WTC11 (cell line): Measurements from ENCODE around the gene INTS4. TPM values are rescaled to one million over a fixed set of nuclear protein-coding genes. Genes with fewer than 3 reads are reported as not detected.
"Not testable (repeated sequence)": the region's sequence is repeated elsewhere in the genome, so short reads cannot be mapped to it uniquely, and the experiment has no call there.

Experiments
- ATAC-seq: fragments of 200-7000 bp; cut with Tn5 transposase; 2 replicates; pipeline ENCODE4 v1.10.0; 2021; ENCODE audit warnings: mild to moderate bottlenecking, moderate library complexity
- CTCF ChIA-PET: fragments of 300-600 bp; sonication (Branson Sonifier 250); formaldehyde crosslinking; loops from one replicate; lab custom pipeline; 2021; ENCODE audit warnings: antibody characterized with exemption; lab: Charles Lee
- POLR2A ChIA-PET: fragments of 350-600 bp; sonication (Branson Sonifier 250); formaldehyde crosslinking; loops from one replicate; lab custom pipeline; 2021; ENCODE audit warnings: antibody characterized with exemption; lab: Charles Lee
- DNase-seq: peaks from one replicate; pipeline ENCODE4 v3.0.0; 2021; ENCODE audit warnings: low spot score
- H3K27ac Mint-ChIP-seq: 2 replicates; pipeline ENCODE4 v1.8.0; 2021; ENCODE audit warnings: mixed read lengths
- H3K27me3 Mint-ChIP-seq: 2 replicates; pipeline ENCODE4 v1.8.0; 2021; ENCODE audit warnings: low read depth, mild to moderate bottlenecking, moderate library complexity, mixed read lengths
- H3K36me3 Mint-ChIP-seq: 2 replicates; pipeline ENCODE4 v1.8.0; 2021; ENCODE audit warnings: mixed read lengths
- H3K4me1 Mint-ChIP-seq: 2 replicates; pipeline ENCODE4 v1.8.0; 2022; ENCODE audit warnings: mixed read lengths
- H3K4me3 Mint-ChIP-seq: 2 replicates; pipeline ENCODE4 v1.8.0; 2021; ENCODE audit warnings: mild to moderate bottlenecking, moderate library complexity, mixed read lengths
- H3K9me3 Mint-ChIP-seq: 2 replicates; pipeline ENCODE4 v1.8.0; 2021; ENCODE audit warnings: mixed read lengths
- ELF4 ChIP-seq: sonication (generic); formaldehyde crosslinking; IDR thresholded peaks from 2 replicates; pipeline ENCODE4 v1.8.1; 2022; ENCODE audit warnings: low read depth, mild to moderate bottlenecking, moderate library complexity, missing genetic modification reagents
- MXD4 ChIP-seq: fragments of 250-450 bp; sonication (Bioruptor Pico); IDR thresholded peaks from 2 replicates; pipeline ENCODE4 v1.8.0; 2021; ENCODE audit warnings: mild to moderate bottlenecking, moderate library complexity, borderline replicate concordance
- NFE2L1 ChIP-seq: sonication (generic); formaldehyde crosslinking; IDR thresholded peaks from 2 replicates; pipeline ENCODE4 v1.8.1; 2023; ENCODE audit warnings: missing genetic modification reagents
- NFYB ChIP-seq: sonication (generic); formaldehyde crosslinking; conservative IDR thresholded peaks from 2 replicates; pipeline ENCODE4 v1.8.0; 2022; ENCODE audit warnings: low read depth, missing genetic modification reagents
- ZNF219 ChIP-seq: sonication (generic); formaldehyde crosslinking; IDR thresholded peaks from 2 replicates; pipeline ENCODE4 v1.8.0; 2023; ENCODE audit warnings: missing genetic modification reagents, mild to moderate bottlenecking, borderline replicate concordance
- total RNA-seq: library from RNA; stranded (reverse); gene quantifications from 3 replicates; pipeline ENCODE4 v1.2.3, GENCODE V29; 2021
- TF ChIP-seq, protein P1 (sequence below): sonication (generic); formaldehyde crosslinking; IDR thresholded peaks from 2 replicates; pipeline ENCODE4 v1.8.1; 2023; ENCODE audit warnings: mild to moderate bottlenecking, missing genetic modification reagents
- TF ChIP-seq, protein P2 (sequence below): sonication (generic); formaldehyde crosslinking; IDR thresholded peaks from 2 replicates; pipeline ENCODE4 v1.8.1; 2023; ENCODE audit warnings: mild to moderate bottlenecking, missing genetic modification reagents, borderline replicate concordance
- TF ChIP-seq, protein P3 (sequence below): sonication (generic); formaldehyde crosslinking; IDR thresholded peaks from 2 replicates; pipeline ENCODE4 v1.8.0; 2022; ENCODE audit warnings: missing genetic modification reagents

INTS4 gene
- total RNA-seq, 1 experiment from 2014 or later: 34.2 TPM

DNA sequence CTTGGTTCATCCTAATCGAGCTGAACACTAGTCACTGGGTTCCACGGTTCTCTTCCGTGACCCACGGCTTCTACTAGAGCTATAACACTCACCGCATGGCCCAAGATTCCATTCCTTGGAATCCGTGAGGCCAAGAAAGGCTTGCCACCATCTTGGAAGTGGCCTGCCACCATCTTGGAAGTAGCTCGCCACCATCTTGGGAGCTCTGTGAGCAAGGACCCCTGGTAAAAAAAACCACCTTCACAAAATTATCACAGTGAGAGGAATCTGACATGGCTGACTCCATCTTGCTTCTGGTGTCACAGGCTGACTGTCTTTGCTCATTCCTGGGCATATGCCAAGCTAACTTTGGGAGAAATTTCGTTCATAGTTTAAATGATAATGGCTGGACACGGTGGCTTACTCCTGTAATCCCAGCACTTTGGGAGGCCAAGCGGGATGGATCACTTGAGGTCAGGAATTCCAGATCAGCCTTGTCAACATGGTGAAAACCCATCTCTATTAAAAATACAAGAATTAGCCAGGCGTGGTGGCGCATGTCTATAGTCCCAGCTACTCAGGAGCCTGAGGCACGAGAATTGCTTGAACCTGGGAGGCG lies 47.5 kb upstream of the INTS4 start:
- TF ChIP-seq NFE2L1 (CRISPR knock-in tag) (no peak), ELF4 (CRISPR knock-in tag) (no peak), NFYB (CRISPR knock-in tag) (no peak)
- TF ChIP-seq, protein P1, sequence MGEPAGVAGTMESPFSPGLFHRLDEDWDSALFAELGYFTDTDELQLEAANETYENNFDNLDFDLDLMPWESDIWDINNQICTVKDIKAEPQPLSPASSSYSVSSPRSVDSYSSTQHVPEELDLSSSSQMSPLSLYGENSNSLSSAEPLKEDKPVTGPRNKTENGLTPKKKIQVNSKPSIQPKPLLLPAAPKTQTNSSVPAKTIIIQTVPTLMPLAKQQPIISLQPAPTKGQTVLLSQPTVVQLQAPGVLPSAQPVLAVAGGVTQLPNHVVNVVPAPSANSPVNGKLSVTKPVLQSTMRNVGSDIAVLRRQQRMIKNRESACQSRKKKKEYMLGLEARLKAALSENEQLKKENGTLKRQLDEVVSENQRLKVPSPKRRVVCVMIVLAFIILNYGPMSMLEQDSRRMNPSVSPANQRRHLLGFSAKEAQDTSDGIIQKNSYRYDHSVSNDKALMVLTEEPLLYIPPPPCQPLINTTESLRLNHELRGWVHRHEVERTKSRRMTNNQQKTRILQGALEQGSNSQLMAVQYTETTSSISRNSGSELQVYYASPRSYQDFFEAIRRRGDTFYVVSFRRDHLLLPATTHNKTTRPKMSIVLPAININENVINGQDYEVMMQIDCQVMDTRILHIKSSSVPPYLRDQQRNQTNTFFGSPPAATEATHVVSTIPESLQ: no peak
- TF ChIP-seq, protein P2, sequence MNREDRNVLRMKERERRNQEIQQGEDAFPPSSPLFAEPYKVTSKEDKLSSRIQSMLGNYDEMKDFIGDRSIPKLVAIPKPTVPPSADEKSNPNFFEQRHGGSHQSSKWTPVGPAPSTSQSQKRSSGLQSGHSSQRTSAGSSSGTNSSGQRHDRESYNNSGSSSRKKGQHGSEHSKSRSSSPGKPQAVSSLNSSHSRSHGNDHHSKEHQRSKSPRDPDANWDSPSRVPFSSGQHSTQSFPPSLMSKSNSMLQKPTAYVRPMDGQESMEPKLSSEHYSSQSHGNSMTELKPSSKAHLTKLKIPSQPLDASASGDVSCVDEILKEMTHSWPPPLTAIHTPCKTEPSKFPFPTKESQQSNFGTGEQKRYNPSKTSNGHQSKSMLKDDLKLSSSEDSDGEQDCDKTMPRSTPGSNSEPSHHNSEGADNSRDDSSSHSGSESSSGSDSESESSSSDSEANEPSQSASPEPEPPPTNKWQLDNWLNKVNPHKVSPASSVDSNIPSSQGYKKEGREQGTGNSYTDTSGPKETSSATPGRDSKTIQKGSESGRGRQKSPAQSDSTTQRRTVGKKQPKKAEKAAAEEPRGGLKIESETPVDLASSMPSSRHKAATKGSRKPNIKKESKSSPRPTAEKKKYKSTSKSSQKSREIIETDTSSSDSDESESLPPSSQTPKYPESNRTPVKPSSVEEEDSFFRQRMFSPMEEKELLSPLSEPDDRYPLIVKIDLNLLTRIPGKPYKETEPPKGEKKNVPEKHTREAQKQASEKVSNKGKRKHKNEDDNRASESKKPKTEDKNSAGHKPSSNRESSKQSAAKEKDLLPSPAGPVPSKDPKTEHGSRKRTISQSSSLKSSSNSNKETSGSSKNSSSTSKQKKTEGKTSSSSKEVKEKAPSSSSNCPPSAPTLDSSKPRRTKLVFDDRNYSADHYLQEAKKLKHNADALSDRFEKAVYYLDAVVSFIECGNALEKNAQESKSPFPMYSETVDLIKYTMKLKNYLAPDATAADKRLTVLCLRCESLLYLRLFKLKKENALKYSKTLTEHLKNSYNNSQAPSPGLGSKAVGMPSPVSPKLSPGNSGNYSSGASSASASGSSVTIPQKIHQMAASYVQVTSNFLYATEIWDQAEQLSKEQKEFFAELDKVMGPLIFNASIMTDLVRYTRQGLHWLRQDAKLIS (CRISPR knock-in tag): no peak
- Mint-ChIP-seq H3K4me3 (no peak overlapping the region), H3K4me1 (peaks cover 22% of the 10 kb centered on the region), H3K27ac (peak overlapping the region; percentile 44; the same call in 1 of the 2 replicates), H3K9me3 (peaks cover 4% of the 10 kb centered on the region; the same call in 1 of the 2 replicates), H3K27me3 (peaks cover 23% of the 10 kb centered on the region), H3K36me3 (no peaks in the 10 kb centered on the region; the same call in 1 of the 2 replicates)
- ATAC-seq (no peak), DNase-seq (no peak)
- ChIA-PET POLR2A (interaction anchor here (1.7 kb wide), 1 partner anchor 47 kb away, joined by 4 read pairs; the partner anchor contains the start of gene INTS4), CTCF (interaction anchor here (0.8 to 1.2 kb wide), 2 partner anchors 21 to 48 kb away, joined by 3 to 12 read pairs; no protein-coding TSS in a partner anchor)

DNA sequence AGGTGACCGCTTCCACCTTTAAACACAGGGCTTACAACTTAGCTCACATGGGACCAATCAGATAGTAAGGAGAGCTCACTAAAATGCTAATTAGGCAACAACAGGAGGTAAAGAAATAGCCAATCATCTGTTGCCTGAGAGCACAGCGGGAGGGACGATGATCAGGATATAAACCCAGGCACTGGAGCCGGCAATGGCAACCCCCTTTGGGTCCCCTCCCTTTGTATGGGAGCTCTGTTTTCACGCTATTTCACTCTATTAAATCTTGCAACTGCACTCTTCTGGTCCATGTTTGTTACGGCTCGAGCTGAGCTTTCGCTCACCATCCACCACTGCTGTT lies 46.9 kb upstream of the INTS4 start:
- ChIA-PET POLR2A (interaction anchor here (0.6 to 1.7 kb wide), 2 partner anchors 47 to 784 kb away, joined by 4 to 5 read pairs; partner anchors contain the start of gene INTS4), CTCF (interaction anchor here (0.8 to 1.7 kb wide), 5 partner anchors 10 to 47 kb away, joined by 3 to 12 read pairs (median 4); no protein-coding TSS in a partner anchor)
- not testable (repeated sequence) for H3K36me3 Mint-ChIP-seq, H3K4me3 Mint-ChIP-seq, ATAC-seq, DNase-seq, H3K9me3 Mint-ChIP-seq
- Mint-ChIP-seq H3K4me1 (peaks cover 21% of the 10 kb centered on the region), H3K27ac (peak overlapping the region; percentile 44; the same call in 1 of the 2 replicates), H3K27me3 (peaks cover 23% of the 10 kb centered on the region)
- TF ChIP-seq, protein P3, sequence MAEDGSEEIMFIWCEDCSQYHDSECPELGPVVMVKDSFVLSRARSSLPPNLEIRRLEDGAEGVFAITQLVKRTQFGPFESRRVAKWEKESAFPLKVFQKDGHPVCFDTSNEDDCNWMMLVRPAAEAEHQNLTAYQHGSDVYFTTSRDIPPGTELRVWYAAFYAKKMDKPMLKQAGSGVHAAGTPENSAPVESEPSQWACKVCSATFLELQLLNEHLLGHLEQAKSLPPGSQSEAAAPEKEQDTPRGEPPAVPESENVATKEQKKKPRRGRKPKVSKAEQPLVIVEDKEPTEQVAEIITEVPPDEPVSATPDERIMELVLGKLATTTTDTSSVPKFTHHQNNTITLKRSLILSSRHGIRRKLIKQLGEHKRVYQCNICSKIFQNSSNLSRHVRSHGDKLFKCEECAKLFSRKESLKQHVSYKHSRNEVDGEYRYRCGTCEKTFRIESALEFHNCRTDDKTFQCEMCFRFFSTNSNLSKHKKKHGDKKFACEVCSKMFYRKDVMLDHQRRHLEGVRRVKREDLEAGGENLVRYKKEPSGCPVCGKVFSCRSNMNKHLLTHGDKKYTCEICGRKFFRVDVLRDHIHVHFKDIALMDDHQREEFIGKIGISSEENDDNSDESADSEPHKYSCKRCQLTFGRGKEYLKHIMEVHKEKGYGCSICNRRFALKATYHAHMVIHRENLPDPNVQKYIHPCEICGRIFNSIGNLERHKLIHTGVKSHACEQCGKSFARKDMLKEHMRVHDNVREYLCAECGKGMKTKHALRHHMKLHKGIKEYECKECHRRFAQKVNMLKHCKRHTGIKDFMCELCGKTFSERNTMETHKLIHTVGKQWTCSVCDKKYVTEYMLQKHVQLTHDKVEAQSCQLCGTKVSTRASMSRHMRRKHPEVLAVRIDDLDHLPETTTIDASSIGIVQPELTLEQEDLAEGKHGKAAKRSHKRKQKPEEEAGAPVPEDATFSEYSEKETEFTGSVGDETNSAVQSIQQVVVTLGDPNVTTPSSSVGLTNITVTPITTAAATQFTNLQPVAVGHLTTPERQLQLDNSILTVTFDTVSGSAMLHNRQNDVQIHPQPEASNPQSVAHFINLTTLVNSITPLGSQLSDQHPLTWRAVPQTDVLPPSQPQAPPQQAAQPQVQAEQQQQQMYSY (CRISPR knock-in tag): peak; percentile 75; the same call in 1 of the 2 replicates

DNA sequence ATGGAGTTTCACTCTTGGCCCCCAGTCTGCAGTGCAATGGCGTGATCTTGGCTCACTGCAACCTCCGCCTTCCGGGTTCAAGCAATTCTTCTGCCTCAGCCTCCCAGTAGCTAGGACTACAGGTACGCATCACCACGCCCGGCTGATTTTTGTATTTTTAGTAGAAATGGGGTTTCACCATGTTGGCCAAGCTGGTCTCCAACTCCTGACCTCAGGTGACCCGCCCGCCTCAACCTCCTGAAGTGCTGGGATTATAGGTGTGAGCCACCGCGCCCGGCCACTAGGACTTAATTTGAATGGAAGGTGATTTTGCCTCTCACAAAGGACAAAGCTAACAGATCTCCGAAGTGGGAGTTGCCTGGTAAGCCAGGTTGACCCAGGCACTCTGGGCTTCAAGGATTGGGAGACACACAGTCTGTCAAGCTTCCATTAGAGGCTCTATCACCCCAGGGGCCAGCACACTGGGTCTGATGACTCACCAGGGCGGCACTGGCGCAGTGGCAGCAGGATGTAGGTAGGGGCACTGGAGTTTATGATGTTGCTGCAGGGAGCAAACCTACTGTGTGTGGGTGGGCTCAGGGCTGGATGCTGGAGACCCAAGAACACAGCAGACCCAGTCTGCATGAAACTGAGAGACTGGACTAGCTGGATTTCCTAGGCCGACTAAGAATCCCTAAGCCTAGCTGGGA lies 46.4 kb upstream of the INTS4 start:
- Mint-ChIP-seq H3K9me3 (peaks cover 4% of the 10 kb centered on the region; the same call in 1 of the 2 replicates), H3K27ac (no peak overlapping the region), H3K4me1 (peaks cover 17% of the 10 kb centered on the region), H3K36me3 (no peaks in the 10 kb centered on the region; the same call in 1 of the 2 replicates), H3K27me3 (peaks cover 20% of the 10 kb centered on the region), H3K4me3 (no peak overlapping the region)
- DNase-seq (no peak), ATAC-seq (peak; percentile 51)
- ChIA-PET CTCF (interaction anchor here (0.6 to 1.7 kb wide), 6 partner anchors 9 to 47 kb away, joined by 3 to 12 read pairs (median 4); no protein-coding TSS in a partner anchor), POLR2A (interaction anchor here (0.6 to 1.7 kb wide), 2 partner anchors 46 to 785 kb away, joined by 4 to 5 read pairs; partner anchors contain the start of gene INTS4)
- TF ChIP-seq ZNF219 (CRISPR knock-in tag) (0 out of 2 replicates have a peak, but pooled peaks have one; percentile 22), MXD4 (no peak)
